HG03039 (cell line): Measurements from ENCODE around the gene DMRT2.

ENCODE experiments used
- ATAC-seq: cut with Tn5 transposase; IDR thresholded peaks from one replicate; pipeline ENCODE4 v1.9.1; 2021; ENCODE audit warnings: mild to moderate bottlenecking, moderate library complexity; ENCODE audit not compliant: unreplicated experiment

Gene DMRT2

DNA sequence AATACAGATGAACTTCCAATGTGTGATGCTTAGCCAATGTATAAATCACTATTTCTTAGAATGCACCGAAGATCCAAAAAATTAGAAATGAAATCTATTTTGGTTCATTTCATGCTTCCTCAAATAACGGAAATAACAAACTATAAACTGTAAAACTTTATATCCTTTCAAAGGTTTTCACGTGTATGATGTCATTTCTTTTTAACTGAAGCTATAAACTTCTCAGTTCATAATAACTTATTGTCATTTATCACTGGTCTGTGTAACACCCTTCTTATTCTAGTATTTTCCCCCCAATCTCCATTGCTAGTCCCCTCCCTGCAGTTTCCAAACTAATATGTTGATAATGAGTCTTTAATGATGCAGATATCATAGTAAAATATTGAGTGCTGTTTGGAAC lies 36.4 kb downstream of the DMRT2 start:
- ATAC-seq, result no peak

DNA sequence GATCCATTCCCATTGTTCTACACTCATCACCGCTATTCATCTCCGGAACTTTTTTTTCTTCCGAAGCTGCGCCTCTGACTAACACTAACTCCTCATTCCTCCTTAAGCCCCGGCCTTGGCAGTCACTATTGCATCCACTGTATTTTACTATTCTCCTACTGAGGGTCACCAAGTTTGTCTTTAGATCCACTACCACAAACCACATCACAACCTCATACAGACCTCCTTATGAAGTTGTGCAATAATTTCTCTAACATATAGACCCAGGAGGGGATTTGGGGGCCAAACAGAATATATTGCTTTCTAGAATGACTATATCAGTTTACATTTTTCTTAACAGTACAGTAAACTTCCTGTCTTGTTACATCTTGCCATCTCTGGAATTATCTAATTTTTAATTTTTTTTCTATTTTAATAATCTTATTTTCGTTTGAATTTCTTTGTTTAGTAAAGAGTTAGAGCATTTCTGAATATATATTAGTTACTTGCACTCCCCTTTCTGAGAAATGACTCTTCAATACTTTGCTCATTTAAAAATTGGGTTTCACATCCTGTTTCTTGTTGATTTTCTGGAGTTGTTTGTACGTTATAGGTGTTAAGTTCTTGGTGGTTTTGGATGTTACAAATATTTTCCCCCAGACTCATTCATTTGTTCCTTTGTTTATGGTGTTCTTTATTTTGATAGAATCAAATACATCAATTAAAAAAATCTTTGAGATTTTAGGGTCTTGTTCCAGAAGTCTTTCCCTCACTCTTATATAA lies 37.1 kb downstream of the DMRT2 start:
- ATAC-seq, result no peak

DNA sequence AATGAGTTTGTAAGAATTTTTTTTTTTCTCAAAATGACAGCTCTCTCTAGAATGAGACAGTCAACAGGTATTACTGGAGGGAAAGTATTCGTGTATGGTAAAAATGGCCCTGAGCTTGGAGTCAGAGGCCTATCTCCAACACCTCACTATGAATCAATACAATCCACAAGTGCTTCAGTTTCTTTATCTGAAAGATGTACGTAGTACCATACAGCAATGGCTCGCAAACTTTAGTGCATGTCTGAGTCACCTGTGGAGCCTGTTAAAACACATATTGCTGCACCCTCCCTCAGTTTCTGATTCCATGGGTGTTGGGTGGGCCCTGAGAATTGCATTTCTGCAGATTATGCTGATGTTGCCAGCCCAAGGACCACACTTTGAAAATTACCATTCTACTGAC lies 44.6 kb downstream of the DMRT2 start:
- no peak for ATAC-seq

DNA sequence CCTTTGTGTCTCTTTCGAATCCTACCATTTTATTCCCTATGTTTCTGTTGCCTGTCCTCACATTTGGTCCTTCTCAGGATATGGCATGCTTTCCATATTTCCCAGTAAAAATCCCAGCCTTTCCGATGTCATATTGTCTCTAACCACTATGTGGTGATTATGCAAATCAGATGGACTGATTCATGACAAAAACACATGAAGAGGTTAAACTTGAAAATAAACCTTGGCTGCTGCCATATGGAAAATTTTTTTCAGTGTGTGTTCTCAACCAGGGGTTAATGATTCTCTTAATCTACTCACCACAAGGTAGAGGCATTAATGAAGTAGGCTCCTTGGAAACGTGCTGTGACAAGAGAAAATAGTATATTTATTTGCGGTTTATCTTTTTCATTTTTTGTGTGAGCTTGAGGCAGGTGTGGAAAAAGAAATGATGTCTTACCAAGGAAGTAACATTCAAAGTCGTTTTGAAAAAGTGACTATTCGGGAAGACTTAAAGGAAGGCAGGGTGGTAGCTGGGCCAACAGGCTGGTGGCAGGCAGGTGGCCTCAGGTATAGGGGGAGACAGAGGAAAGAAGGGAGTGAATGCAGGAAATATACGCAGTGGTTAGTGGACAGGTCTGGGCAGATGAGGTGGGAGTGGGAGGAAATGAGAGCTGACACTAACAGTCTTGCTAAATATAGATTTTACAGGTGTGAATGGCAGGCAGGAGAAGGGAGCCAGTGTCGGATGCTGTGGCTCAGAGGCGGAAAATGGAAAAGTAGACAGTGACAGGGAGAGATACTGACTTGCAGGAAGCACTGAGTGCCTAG lies 46.2 kb downstream of the DMRT2 start:
- no peak for ATAC-seq

DNA sequence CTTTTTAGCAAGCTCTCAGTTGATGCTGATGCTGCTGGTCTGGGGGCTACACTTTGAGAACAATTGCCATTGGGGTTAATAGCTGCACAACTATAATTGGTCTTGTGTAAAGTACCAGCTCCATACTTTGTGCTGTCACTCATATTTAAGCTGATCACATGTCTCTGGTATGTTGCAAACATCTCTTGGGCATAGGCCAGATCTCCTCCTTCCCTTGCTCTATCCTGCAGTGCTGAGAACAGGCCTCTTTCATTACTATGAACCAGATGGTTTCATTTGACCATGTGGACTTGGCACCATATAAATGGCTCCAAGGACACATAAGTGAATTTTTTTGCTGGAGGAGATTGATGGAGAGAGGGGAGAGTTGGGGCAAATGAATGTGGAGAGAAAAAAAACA lies 48.4 kb downstream of the DMRT2 start:
- ATAC-seq, result no peak

DNA sequence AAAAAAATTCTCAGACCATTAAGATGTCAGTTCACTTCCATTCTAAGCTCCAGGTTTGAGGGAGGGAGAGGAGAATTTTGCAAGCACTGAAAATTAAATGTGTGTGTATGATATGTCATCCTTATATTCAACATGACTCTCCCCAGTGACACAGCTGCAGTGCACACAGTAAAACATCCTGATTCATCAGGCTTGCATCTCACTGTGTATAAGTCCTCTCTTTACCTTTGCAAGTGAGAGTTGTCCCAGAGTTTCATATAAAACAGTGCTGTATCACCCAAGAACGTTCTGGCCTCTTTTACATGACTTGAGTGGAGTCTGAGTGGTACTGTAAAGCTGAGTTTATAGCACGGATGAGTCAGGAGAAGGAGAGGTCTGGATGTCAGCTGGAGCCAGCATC lies 50.0 kb downstream of the DMRT2 start:
- no peak for ATAC-seq

DNA sequence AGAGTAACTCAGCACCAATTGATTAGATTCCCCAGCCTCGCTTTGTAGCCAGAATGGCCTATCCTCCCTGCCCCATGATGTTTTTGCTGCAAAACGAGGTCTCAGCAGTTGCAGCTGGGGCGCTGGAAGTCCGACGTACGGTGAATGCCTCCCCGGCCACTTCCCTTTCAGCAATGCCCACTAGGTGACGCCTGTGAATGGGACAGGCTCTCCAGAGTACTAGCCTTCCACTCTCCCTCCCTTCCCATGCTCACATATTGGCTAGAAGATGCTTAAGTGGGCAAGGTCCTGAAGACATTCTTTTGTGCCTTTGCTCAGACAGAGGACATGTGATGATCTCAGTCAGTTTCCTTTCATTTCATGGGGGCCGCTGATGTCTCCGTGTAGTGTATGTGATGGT lies 50.8 kb downstream of the DMRT2 start:
- ATAC-seq, result no peak

DNA sequence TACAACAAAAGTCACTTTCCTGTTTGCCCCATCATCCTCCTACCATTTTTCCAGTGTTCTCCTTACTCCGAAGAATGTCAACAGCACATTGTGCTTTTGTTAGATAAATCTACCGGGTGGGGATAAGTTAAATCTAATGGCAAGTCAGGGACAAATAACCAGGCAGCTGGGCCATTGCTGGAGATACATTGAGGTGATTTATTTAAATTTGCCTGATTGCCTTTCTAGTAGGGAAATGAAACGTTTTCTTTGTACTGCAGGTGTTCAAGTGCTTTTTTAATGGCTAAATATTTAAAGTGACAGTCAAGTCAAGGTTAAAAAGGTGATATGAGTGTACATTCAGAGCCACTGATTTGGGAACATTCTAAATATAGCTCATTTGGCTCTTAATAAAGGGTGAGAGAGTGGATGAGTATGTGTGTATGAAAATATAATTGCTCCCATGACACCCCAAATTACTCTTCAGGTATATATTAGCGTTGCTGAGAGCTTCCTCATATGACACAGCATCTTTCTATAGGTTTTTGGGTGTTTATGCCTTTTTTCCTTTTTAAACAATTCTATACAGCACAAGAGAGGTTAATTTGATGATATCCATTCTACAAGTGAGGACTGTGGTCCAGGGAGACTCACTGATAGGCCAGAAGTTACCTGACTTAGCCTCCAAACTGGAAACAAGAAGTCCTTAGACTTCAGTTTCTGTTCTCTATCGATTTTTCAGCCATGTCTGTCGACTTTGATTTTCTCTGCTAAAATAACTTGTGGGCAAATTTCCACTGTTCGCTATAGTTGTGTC lies 51.9 kb downstream of the DMRT2 start:
- no peak for ATAC-seq

DNA sequence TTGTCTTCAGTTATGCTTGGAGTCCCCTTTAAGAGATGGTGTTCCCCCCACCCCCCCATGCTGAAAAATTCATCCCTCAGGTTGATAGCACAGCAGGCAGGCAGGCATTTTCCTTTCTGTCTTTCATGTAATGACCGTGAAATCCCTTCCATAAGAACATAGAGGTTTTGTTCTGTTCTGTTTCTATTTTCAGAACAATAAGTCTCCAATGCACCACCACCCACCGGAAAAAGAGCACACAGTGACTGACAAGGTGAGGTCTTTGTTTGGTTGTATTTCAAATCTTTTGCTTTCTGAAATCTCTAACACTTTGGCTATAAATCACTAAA lies 52.4 kb downstream of the DMRT2 start:
- ATAC-seq, result no peak
